ENCODE measurements around the gene MCAT.

DNA sequence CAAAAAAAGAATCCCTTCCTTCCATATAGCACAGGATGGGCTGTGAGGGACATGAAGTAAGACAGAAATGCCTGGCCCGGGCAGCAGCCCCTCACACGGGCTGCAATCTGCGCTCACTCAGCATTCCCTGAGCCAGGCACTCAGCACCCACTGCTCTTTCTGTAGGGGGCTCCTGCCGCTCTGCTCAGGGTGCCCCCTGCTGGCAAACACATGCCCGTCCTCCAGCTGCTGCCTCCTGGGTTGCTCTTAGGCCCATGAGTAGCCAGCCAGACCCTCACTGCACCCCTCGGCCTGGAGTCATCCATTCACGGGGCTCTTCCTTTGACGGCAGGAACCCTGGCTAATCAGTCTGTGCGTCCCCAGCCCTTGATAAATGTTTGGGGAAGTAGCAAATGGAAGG, 6.9 kb downstream of the MCAT start:
- TF ChIP-seq, protein P1, sequence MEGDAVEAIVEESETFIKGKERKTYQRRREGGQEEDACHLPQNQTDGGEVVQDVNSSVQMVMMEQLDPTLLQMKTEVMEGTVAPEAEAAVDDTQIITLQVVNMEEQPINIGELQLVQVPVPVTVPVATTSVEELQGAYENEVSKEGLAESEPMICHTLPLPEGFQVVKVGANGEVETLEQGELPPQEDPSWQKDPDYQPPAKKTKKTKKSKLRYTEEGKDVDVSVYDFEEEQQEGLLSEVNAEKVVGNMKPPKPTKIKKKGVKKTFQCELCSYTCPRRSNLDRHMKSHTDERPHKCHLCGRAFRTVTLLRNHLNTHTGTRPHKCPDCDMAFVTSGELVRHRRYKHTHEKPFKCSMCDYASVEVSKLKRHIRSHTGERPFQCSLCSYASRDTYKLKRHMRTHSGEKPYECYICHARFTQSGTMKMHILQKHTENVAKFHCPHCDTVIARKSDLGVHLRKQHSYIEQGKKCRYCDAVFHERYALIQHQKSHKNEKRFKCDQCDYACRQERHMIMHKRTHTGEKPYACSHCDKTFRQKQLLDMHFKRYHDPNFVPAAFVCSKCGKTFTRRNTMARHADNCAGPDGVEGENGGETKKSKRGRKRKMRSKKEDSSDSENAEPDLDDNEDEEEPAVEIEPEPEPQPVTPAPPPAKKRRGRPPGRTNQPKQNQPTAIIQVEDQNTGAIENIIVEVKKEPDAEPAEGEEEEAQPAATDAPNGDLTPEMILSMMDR (optimal IDR thresholded peaks at IDR 0.05 in 1 of 3, IDR thresholded peaks at IDR 0.05 in 1 of 3, conservative IDR thresholded peaks at IDR 0.05 in 1 of 3; ENCODE audit: extremely low read depth in 1 of 3, insufficient read depth in 2 of 3, low read length in 3 of 3), result peak; percentile 60 to 81 (median 71)
- no peak for TF ChIP-seq EZH2 (IDR thresholded peaks at IDR 0.05; ENCODE audit: low read length)
